VCaP (cell line): ENCODE measurements around the gene KCNJ6.

Experiments used
- H3K27ac ChIP-seq: fragments of 450-650 bp; 2 replicates; pipeline ENCODE4 v1.5.1; 2017
- CTCF ChIP-seq: fragments of 450-650 bp; conservative IDR thresholded peaks from 2 replicates; pipeline ENCODE4 v1.5.1; 2017; ENCODE audit warnings: mild to moderate bottlenecking, moderate library complexity

KCNJ6 gene

DNA sequence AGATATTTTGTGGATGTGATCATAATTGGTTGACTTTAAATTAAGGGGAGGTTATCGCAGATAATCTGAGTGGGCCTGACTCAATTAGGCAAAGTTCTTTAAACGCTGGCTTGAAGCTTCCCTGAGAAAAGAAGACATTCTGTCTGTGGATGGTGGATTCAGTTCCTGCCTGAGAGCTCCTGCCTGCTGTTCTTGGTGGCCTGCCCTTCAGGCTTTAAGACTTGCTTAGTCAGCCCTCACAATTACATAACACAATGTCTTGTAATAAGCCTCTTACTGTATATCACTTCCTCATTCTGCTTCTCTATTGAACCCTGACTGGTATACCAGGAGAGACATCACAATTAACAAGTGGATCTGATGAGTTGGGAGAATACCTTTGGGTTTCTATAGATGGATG, 50.2 kb downstream of the KCNJ6 start:
- TF ChIP-seq CTCF: no peak
- H3K27ac ChIP-seq: no peak overlapping the region

GRCh38 chr21:37865156-37865555, 51.1 kb downstream of the KCNJ6 start:
- TF ChIP-seq CTCF: no peak
- no peak overlapping the region for H3K27ac ChIP-seq

- TF ChIP-seq CTCF: no peak
- H3K27ac ChIP-seq: no peak overlapping the region
Measured at GRCh38 chr21:37863842-37864241, 52.4 kb downstream of the KCNJ6 start.

GRCh38 chr21:37862536-37862935, 53.7 kb downstream of the KCNJ6 start:
- no peak overlapping the region; the same call in 1 of the 2 replicates for H3K27ac ChIP-seq
- no peak for TF ChIP-seq CTCF

DNA sequence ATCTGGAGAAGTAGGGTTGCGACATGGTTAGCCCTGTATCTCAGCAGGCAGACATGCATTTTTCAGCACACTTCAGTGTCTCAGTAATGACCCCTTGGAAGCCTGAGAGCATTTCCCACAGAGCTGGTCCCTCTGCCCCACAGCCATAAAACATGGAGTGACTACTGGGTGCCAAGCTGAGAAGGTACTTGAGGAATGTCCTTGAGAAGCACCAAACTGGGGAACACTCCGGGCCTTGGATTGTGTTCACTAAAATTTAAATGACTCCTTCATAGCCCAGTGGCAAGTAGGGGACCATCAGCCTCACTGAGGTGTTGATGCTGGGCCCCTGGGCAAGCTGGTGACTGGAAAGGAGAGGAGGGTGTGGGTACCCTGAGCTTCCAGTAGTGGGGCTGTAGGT, 54.7 kb downstream of the KCNJ6 start:
- no peak for TF ChIP-seq CTCF
- H3K27ac ChIP-seq: no peak overlapping the region

- no peak overlapping the region for H3K27ac ChIP-seq
- TF ChIP-seq CTCF: no peak
Measured at GRCh38 chr21:37860416-37860815, 55.8 kb downstream of the KCNJ6 start.

DNA sequence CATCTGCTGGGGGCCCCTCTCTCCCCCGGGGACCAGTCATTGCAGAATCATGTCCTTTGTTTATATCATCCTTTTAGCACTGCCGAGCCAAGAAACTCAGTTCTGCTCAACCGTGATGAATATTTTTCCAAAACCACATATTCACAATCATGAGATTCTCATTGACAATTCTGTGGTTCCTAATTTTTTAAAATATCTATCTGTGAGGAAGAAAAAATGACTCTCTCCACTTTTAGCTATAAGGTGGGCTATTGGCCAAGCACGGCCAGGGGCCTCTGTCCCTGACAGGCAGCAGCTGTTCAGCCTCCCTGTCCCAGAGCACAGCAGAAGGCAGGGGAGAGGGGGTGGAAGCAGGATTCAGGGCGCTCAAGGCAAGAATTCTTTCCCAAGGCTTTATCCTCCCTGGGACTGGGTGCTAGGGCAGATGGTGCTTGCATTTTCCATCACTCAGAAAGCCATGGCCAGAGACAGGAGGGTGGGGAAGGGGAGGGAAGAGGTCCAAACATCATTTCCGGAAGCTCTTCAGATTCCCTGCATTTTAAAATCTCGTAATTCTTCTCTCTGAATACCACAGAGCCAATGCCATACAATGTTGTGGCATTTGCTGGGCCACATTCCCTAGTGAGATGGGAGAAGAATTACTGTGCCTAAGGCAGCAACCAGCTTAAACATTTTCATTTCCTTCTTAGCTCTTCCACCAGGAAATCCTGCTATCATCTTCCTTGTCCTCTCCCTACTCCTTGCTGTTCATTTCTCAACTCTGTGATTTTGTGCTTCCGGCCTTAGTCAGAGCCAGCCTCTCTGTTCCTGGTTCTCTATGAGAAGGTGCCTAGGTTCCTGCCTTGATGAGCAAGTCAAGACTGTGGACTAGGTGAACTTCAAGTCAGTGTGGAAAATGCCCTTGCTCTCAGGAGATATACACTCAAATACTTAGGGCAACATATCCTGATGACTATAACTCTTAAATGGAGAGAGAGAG, 60.3 kb downstream of the KCNJ6 start:
- TF ChIP-seq CTCF: no peak
- no peak overlapping the region for H3K27ac ChIP-seq
